DMS114 treated with DMSO at 0.1 percent for 48 hours (cell line): ENCODE measurements around the gene SHOX.
"Not testable (repeated sequence)": the region's sequence is repeated elsewhere in the genome, so short reads cannot be mapped to it uniquely, and the experiment has no call there.

Experiments
- DNase-seq: peaks from one replicate; lab custom pipeline; 2025; ENCODE audit not compliant: unreplicated experiment; lab: John Stamatoyannopoulos, UW

Gene SHOX

GRCh38 chrX:630612-631496, at the start of gene SHOX:
TSS of gene SHOX (plus strand) at chrX:630791. CDS start at chrX:630898, 107 bp downstream.
- no peak for DNase-seq

- no peak for DNase-seq
These were observed 49.5 kb upstream of the SHOX start for GRCh38 chrX:581066-581465.

- no peak for DNase-seq
These were observed 48.8 kb upstream of the SHOX start for GRCh38 chrX:581720-582298.

GRCh38 chrX:584572-584971, 46.0 kb upstream of the SHOX start:
- DNase-seq, result no peak

- DNase-seq, result no peak
These were observed 45.3 kb upstream of the SHOX start for GRCh38 chrX:585115-585808.

- DNase-seq, result no peak
These were observed 44.2 kb upstream of the SHOX start for GRCh38 chrX:586351-586750.

- not testable (repeated sequence) for DNase-seq
These were observed 41.3 kb upstream of the SHOX start for GRCh38 chrX:589261-589660.

GRCh38 chrX:590693-591404, 39.7 kb upstream of the SHOX start:
- DNase-seq, result no peak

- DNase-seq, result no peak
These were observed 30.5 kb upstream of the SHOX start for GRCh38 chrX:599837-600715.

- not testable (repeated sequence) for DNase-seq
These were observed 27.6 kb upstream of the SHOX start for GRCh38 chrX:603029-603428.

GRCh38 chrX:604616-605015, 26.0 kb upstream of the SHOX start:
- not testable (repeated sequence) for DNase-seq

- DNase-seq, result not testable (repeated sequence)
These were observed 22.5 kb upstream of the SHOX start for GRCh38 chrX:608088-608487.

GRCh38 chrX:614136-614535, 16.5 kb upstream of the SHOX start:
- no peak for DNase-seq

GRCh38 chrX:617401-617800, 13.2 kb upstream of the SHOX start:
- no peak for DNase-seq

GRCh38 chrX:617891-618290, 12.7 kb upstream of the SHOX start:
- DNase-seq, result no peak

- not testable (repeated sequence) for DNase-seq
These were observed 12.3 kb upstream of the SHOX start for GRCh38 chrX:618304-618703.

- no peak for DNase-seq
These were observed 11.7 kb upstream of the SHOX start for GRCh38 chrX:618761-619450.

GRCh38 chrX:619451-619811, 11.2 kb upstream of the SHOX start:
- no peak for DNase-seq

- no peak for DNase-seq
These were observed 10.6 kb upstream of the SHOX start for GRCh38 chrX:619812-620531.
